OCI-LY7 (cell line): ENCODE results near the gene KAZN. TPM values are rescaled to one million over a fixed set of nuclear protein-coding genes. Genes with fewer than 3 reads are reported as not detected.

Experiments
- BruUV-seq: library from RNA; stranded (reverse); fragments of 400-500 nt; replicated peaks from 2 replicates; lab custom pipeline; 2021; lab: Mats Ljungman, UMichigan
- CTCF ChIA-PET: fragments of 300-600 bp; sonication (Branson Sonifier 250); formaldehyde crosslinking; loops from one replicate; lab custom pipeline; 2022; ENCODE audit warnings: antibody characterized with exemption; ENCODE audit not compliant: unreplicated experiment; lab: Charles Lee
- POLR2A ChIA-PET: fragments of 300-600 bp; sonication (Branson Sonifier 250); formaldehyde crosslinking; loops from one replicate; lab custom pipeline; 2022; ENCODE audit warnings: antibody characterized with exemption; lab: Charles Lee
- DNase-seq: peaks from one replicate; pipeline ENCODE4 v3.0.0-alpha.2; 2015; ENCODE audit warnings: low spot score
- H2AFZ ChIP-seq: fragments of 200-600 bp; sonication (generic), shearing (Covaris generic); 2 replicates; pipeline ENCODE4 v1.6.1; 2014; ENCODE audit warnings: mild to moderate bottlenecking, antibody characterized with exemption, low read length, moderate library complexity
- H3K27ac ChIP-seq: fragments of 200-600 bp; sonication (generic); 2 replicates; pipeline ENCODE4 v1.5.1; 2014; ENCODE audit warnings: mixed run types, low read depth, mild to moderate bottlenecking, moderate library complexity, low read length, inconsistent platforms; ENCODE audit not compliant: poor library complexity, severe bottlenecking
- H3K36me3 ChIP-seq: fragments of 200-600 bp; sonication (generic); 2 replicates; pipeline ENCODE4 v1.6.1; 2014; ENCODE audit warnings: mild to moderate bottlenecking, antibody characterized with exemption, low read length, moderate library complexity, mixed read lengths; ENCODE audit not compliant: insufficient read depth
- H3K4me1 ChIP-seq: fragments of 200-600 bp; sonication (generic); 2 replicates; pipeline ENCODE4 v1.5.1; 2014; ENCODE audit warnings: mild to moderate bottlenecking, low read length; ENCODE audit not compliant: insufficient read depth, poor library complexity, severe bottlenecking
- H3K4me2 ChIP-seq: fragments of 200-600 bp; sonication (generic); 2 replicates; pipeline ENCODE4 v1.6.1; 2014; ENCODE audit warnings: mild to moderate bottlenecking, low read length
- H3K4me3 ChIP-seq: fragments of 200-600 bp; sonication (generic); 2 replicates; pipeline ENCODE4 v1.5.1; 2014; ENCODE audit warnings: mild to moderate bottlenecking, low read depth, low read length; ENCODE audit not compliant: poor library complexity, severe bottlenecking
- H3K79me2 ChIP-seq: fragments of 200-600 bp; sonication (generic); 2 replicates; pipeline ENCODE4 v1.6.1; 2016; ENCODE audit warnings: low read depth, mild to moderate bottlenecking, low read length, moderate library complexity, mixed read lengths; ENCODE audit not compliant: insufficient read depth
- H3K9me2 ChIP-seq: fragments of 200-600 bp; sonication (generic); 2 replicates; pipeline ENCODE4 v1.6.1; 2016; ENCODE audit warnings: mild to moderate bottlenecking, low read length, mixed read lengths; ENCODE audit not compliant: insufficient read depth
- H3K9me3 ChIP-seq: fragments of 200-600 bp; sonication (generic); 2 replicates; pipeline ENCODE4 v1.6.1; 2014; ENCODE audit warnings: mild to moderate bottlenecking, mixed run types, low read length, mixed read lengths
- H4K20me1 ChIP-seq: fragments of 200-600 bp; sonication (generic); 2 replicates; pipeline ENCODE4 v1.6.1; 2014; ENCODE audit warnings: mild to moderate bottlenecking, antibody characterized with exemption, low read length, moderate library complexity, mixed read lengths; ENCODE audit not compliant: insufficient read depth
- EZH2phosphoT487 ChIP-seq: fragments of 200-600 bp; sonication (generic); IDR thresholded peaks from 2 replicates; pipeline ENCODE4 v1.6.1; 2018; ENCODE audit warnings: low read depth, borderline replicate concordance, mild to moderate bottlenecking, mixed run types, antibody characterized with exemption, low read length, moderate library complexity, mixed read lengths
- intact Hi-C: fragments of 100-400 bp; cut with micrococcal nuclease; formaldehyde crosslinking; loops from one replicate; pipeline ENCODE4 v1.10.0; 2022; ENCODE audit not compliant: unreplicated experiment
- total RNA-seq, 2 experiments: library from RNA; depleted of rRNA in 1 of 2; stranded (reverse); fragments of >200 nt in 1 of 2; shearing (Covaris generic) in 1 of 2; gene quantifications; 2 replicates each; pipeline ENCODE4 v1.2.3, GENCODE V29; 2014 to 2022
- TF ChIP-seq, protein P1 (sequence below): fragments of 200-600 bp; sonication (generic); conservative IDR thresholded peaks from 2 replicates; pipeline ENCODE4 v1.5.1; 2014; ENCODE audit warnings: mild to moderate bottlenecking, antibody characterized with exemption, low read length, moderate library complexity, mixed read lengths

KAZN gene
- total RNA-seq, 2 experiments from 2014 or later, result 0.40 to 2.4 TPM

DNA sequence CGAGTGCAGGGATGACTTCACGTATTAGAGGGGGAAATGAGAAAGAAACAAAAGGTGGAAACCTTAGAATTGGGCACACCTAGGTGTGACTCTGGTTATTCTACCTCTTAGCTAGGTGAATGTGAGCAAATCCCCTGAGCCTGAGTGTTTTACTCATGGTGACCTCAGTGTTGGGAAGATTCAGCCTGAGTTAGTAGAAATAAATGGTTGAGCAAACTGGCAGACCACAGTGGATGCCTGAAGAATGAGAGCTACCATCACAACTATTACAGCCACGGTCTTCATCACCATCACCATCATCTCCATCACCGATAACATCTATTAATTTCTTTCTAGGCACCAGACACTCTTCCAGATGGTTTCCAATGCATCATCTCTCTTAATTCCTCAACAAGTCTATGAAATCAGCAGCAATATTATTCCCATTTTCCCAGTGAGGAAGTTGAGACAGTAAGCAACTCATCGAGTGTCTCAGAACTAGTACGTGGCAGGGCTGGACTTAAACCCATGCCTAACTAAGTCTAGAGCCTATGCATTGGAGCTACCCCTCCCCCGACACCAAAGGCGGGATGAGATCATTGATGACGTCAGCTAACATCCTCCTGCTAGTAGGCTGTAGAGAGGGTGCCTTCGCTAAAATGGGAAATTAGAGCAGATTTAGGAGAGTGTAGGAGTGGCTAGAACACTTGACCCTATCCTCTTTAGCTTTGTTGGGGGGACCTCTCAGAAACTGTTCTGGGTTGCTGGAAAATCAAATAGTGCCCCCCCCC, 7.9 kb upstream of the KAZN start:
- intact Hi-C loops, result no loop called here
- Histone ChIP-seq H3K4me1 (no peaks in the 10 kb centered on the region), H2AFZ (no peak overlapping the region), H3K9me2 (no peaks in the 10 kb centered on the region), H3K79me2 (no peaks in the 10 kb centered on the region), H3K4me2 (no peak overlapping the region), H3K9me3 (no peaks in the 10 kb centered on the region), H3K27ac (no peak overlapping the region), H4K20me1 (no peaks in the 10 kb centered on the region), H3K36me3 (no peaks in the 10 kb centered on the region), H3K4me3 (no peak overlapping the region)
- CTCF ChIA-PET, result no interaction called here
- no peak for DNase-seq
- no TSS peak for BruUV-seq
- TF ChIP-seq, protein P1, sequence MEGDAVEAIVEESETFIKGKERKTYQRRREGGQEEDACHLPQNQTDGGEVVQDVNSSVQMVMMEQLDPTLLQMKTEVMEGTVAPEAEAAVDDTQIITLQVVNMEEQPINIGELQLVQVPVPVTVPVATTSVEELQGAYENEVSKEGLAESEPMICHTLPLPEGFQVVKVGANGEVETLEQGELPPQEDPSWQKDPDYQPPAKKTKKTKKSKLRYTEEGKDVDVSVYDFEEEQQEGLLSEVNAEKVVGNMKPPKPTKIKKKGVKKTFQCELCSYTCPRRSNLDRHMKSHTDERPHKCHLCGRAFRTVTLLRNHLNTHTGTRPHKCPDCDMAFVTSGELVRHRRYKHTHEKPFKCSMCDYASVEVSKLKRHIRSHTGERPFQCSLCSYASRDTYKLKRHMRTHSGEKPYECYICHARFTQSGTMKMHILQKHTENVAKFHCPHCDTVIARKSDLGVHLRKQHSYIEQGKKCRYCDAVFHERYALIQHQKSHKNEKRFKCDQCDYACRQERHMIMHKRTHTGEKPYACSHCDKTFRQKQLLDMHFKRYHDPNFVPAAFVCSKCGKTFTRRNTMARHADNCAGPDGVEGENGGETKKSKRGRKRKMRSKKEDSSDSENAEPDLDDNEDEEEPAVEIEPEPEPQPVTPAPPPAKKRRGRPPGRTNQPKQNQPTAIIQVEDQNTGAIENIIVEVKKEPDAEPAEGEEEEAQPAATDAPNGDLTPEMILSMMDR, result no peak
- TF ChIP-seq EZH2phosphoT487, result no peak
- POLR2A ChIA-PET, result interaction anchor here (0.6 to 0.7 kb wide), 2 partner anchors 14 to 169 kb away, joined by 3 to 4 read pairs; no protein-coding TSS in a partner anchor

DNA sequence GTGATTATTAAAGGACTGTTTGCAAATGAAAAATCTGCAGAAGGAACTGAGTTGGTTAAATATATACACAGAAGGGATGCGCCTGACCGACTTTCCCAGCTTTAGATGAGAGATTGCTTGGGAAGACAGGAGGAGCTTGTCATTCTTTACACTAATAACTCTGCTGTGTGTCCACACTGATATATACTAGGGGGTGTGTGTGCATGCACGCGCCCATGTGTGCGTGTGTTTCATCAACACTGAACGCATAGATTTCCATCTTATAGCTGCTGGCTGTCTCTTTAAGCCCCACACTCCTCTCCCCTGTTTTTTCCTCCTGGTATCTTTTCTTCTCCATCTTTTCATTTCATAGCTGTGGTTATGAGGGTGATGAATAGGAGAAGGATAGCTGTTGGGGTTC, 6.9 kb upstream of the KAZN start:
- H3K9me3 ChIP-seq, result no peaks in the 10 kb centered on the region
- ChIA-PET CTCF (no interaction called here), POLR2A (no interaction called here)
- no peak overlapping the region for H2AFZ ChIP-seq
- H3K4me2 ChIP-seq, result no peak overlapping the region
- no peaks in the 10 kb centered on the region for H3K9me2 ChIP-seq
- intact Hi-C loops, result no loop called here
- no peaks in the 10 kb centered on the region for H3K36me3 ChIP-seq
- H3K27ac ChIP-seq, result no peak overlapping the region
- H3K4me3 ChIP-seq, result no peak overlapping the region
- no peaks in the 10 kb centered on the region for H4K20me1 ChIP-seq
- TF ChIP-seq, protein P1, result no peak
- no peak for TF ChIP-seq EZH2phosphoT487
- no peaks in the 10 kb centered on the region for H3K4me1 ChIP-seq
- no TSS peak for BruUV-seq
- DNase-seq, result no peak
- no peaks in the 10 kb centered on the region for H3K79me2 ChIP-seq

DNA sequence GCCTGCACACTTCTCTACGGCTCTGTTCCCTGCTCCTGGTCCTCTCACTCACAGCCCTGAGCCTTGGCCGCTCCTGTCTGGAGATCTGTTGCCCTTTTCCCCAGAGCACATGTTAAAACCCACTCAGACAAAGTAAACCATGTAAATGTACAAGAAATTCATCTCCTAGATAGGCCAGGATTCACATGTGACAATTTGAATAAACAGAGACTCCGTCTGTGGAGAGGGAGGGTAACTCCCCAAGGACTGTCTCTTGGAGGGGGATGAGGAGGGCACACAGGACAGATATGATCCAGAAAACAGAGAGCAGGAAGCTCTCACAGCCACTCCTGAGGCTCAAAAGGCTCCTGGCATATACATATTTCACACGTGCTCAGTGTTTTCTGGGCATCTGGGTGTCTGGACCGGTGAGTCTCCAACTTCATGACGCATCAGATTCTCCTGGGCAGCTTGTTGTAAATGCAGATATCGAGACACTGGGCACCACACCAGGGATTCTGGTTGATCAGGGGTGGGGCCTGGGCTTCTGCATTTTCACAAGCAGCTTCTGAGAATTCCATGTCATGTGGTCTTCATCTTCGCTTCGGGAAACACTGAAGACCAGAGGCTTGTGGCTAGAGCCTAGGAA, 6.4 kb upstream of the KAZN start:
- H3K4me2 ChIP-seq, result no peak overlapping the region
- no peak overlapping the region for H3K4me3 ChIP-seq
- H3K9me3 ChIP-seq, result no peaks in the 10 kb centered on the region
- DNase-seq, result no peak
- no TSS peak for BruUV-seq
- no peaks in the 10 kb centered on the region for H4K20me1 ChIP-seq
- no peaks in the 10 kb centered on the region for H3K9me2 ChIP-seq
- no peaks in the 10 kb centered on the region for H3K79me2 ChIP-seq
- no peaks in the 10 kb centered on the region for H3K36me3 ChIP-seq
- H3K4me1 ChIP-seq, result no peaks in the 10 kb centered on the region
- no peak overlapping the region for H2AFZ ChIP-seq
- intact Hi-C loops, result no loop called here
- TF ChIP-seq EZH2phosphoT487, result no peak
- TF ChIP-seq, protein P1, result no peak
- no peak overlapping the region for H3K27ac ChIP-seq
- POLR2A ChIA-PET, result no interaction called here
- CTCF ChIA-PET, result no interaction called here
